ENCODE results near the gene GBA2.

Gene GBA2

DNA sequence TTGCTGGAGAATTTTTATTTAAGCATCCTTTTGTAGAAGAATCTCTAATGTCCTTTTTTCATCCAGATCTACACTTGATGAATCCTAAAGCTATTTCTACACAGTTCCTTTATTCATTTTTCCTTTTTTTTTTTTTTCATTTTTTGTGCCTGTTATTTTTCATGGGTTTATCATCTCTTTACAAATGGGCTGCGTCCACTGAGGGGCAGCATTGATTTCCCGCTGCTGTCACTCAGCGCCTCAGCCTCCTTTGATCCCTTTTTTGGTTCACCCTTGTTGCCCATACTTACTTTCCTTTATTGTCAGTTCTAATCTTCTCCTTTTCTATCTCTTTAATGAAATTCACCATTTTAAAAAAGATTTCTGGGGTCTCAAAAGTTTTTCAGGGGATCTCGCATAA is 10.8 kb upstream of the GBA2 start:
- TF ChIP-seq FOXP2 (optimal IDR thresholded peaks at IDR 0.05; ENCODE audit: borderline replicate concordance, extremely low read depth, extremely low read length, insufficient read depth) (no peak), SIN3A (IDR thresholded peaks at IDR 0.05; ENCODE audit: borderline replicate concordance, insufficient read depth, low read length) (no peak), TAF1 (IDR thresholded peaks at IDR 0.05; ENCODE audit: borderline replicate concordance, insufficient read depth, low read length) (no peak), POLR2AphosphoS5 (IDR thresholded peaks at IDR 0.05; ENCODE audit: low read depth, low read length) (no peak)
- TF ChIP-seq, protein P1, sequence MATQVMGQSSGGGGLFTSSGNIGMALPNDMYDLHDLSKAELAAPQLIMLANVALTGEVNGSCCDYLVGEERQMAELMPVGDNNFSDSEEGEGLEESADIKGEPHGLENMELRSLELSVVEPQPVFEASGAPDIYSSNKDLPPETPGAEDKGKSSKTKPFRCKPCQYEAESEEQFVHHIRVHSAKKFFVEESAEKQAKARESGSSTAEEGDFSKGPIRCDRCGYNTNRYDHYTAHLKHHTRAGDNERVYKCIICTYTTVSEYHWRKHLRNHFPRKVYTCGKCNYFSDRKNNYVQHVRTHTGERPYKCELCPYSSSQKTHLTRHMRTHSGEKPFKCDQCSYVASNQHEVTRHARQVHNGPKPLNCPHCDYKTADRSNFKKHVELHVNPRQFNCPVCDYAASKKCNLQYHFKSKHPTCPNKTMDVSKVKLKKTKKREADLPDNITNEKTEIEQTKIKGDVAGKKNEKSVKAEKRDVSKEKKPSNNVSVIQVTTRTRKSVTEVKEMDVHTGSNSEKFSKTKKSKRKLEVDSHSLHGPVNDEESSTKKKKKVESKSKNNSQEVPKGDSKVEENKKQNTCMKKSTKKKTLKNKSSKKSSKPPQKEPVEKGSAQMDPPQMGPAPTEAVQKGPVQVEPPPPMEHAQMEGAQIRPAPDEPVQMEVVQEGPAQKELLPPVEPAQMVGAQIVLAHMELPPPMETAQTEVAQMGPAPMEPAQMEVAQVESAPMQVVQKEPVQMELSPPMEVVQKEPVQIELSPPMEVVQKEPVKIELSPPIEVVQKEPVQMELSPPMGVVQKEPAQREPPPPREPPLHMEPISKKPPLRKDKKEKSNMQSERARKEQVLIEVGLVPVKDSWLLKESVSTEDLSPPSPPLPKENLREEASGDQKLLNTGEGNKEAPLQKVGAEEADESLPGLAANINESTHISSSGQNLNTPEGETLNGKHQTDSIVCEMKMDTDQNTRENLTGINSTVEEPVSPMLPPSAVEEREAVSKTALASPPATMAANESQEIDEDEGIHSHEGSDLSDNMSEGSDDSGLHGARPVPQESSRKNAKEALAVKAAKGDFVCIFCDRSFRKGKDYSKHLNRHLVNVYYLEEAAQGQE (IDR thresholded peaks at IDR 0.05; ENCODE audit: insufficient read depth in 1 of 2, low read depth in 2 of 2, low read length in 2 of 2), result no peak

DNA sequence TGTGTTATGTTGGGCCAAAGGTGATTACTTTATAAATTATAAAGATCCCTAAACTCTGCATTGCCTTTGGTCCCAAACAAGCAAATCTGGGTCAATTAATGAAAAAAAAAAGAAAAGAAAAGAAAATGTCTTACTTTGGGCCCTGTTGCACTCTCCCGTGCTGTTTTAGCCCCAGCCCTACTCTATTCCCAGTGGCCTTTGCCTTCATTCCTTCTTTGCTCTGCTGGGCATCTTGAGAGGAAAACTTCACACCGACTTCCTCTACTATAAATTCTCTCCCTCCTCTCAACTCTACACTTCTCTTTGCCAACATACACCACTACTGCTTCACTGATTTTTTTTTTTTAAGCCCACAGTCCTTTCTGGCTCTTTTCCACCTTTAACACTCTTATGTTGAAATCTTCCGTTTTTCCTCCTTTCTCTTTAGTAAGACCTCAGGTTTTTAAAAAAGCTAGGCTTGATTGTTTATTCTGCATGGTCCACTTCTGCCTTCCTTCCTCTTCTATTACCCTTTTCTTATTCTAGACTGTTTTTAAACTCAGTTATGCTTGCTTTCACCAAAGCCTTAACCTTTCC is 9.5 kb upstream of the GBA2 start:
- TF ChIP-seq, protein P1 (IDR thresholded peaks at IDR 0.05; ENCODE audit: insufficient read depth in 1 of 2, low read depth in 2 of 2, low read length in 2 of 2), result no peak
- no peak for TF ChIP-seq POLR2AphosphoS5 (IDR thresholded peaks at IDR 0.05; ENCODE audit: low read depth, low read length)
- TF ChIP-seq FOXP2 (optimal IDR thresholded peaks at IDR 0.05; ENCODE audit: borderline replicate concordance, extremely low read depth, extremely low read length, insufficient read depth), result no peak
- TF ChIP-seq SIN3A (IDR thresholded peaks at IDR 0.05; ENCODE audit: borderline replicate concordance, insufficient read depth, low read length), result no peak
- TF ChIP-seq TAF1 (IDR thresholded peaks at IDR 0.05; ENCODE audit: borderline replicate concordance, insufficient read depth, low read length), result no peak

DNA sequence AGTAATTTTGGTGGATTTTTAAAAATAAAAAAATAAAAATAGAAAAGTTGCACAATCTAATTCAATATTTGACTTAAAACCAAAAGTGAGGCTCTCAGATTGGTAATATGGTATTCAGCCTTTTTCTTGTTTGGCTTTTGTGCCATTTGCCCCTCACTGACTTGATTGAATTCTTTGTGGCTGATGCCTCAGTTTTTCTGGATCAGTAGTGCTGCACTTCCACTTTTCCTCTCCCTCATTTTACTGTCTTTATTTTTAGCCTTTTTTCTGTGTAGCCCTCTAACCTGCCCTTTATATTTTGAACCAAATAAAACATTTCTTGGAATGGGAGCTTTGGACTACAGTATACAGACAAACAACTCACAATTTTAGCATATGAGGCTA is 8.9 kb upstream of the GBA2 start:
- TF ChIP-seq SIN3A (IDR thresholded peaks at IDR 0.05; ENCODE audit: borderline replicate concordance, insufficient read depth, low read length) (no peak), POLR2AphosphoS5 (IDR thresholded peaks at IDR 0.05; ENCODE audit: low read depth, low read length) (no peak), TAF1 (IDR thresholded peaks at IDR 0.05; ENCODE audit: borderline replicate concordance, insufficient read depth, low read length) (no peak), FOXP2 (optimal IDR thresholded peaks at IDR 0.05; ENCODE audit: borderline replicate concordance, extremely low read depth, extremely low read length, insufficient read depth) (no peak)
- TF ChIP-seq, protein P1 (IDR thresholded peaks at IDR 0.05; ENCODE audit: insufficient read depth in 1 of 2, low read depth in 2 of 2, low read length in 2 of 2), result no peak

DNA sequence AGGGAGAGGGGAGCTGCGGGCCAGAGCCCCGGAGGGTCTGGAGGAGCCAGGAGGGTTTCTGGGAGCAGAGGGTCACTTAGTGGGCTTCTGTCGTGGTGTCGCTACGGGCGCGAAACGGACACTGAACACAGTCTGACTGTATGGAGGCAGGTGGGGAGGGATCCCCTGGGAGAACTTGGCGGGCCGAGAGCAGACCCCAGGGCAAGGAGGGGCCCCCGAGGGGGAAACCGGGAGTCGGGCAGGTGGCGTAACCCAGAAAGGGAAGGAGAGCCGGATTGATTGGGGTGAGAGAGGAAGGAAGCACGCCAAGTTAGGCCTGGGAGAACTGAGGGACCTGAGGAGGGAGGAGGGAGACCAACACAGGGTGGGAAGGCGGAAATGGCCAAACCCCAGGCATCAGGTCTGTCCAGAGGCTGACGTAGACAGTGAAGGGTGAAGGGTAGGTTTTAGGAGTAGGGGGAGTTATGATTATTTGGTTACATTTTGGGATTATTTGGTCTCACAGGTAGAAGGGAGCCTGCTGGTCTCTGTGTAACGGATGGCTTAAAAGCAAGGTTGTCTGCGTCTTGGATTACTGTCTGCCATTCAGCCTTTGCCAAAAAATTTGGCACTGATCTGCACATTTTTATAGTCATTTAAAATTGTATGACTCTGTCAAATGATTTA is 8.3 kb upstream of the GBA2 start:
- TF ChIP-seq TAF1 (IDR thresholded peaks at IDR 0.05; ENCODE audit: borderline replicate concordance, insufficient read depth, low read length) (no peak), FOXP2 (optimal IDR thresholded peaks at IDR 0.05; ENCODE audit: borderline replicate concordance, extremely low read depth, extremely low read length, insufficient read depth) (no peak), SIN3A (IDR thresholded peaks at IDR 0.05; ENCODE audit: borderline replicate concordance, insufficient read depth, low read length) (no peak), POLR2AphosphoS5 (IDR thresholded peaks at IDR 0.05; ENCODE audit: low read depth, low read length) (no peak)
- TF ChIP-seq, protein P1 (IDR thresholded peaks at IDR 0.05; ENCODE audit: insufficient read depth in 1 of 2, low read depth in 2 of 2, low read length in 2 of 2), result no peak

All from PFSK-1 (cell line).